ENCODE data around the gene CLPTM1L. TPM values are rescaled to one million over a fixed set of nuclear protein-coding genes. Genes with fewer than 3 reads are reported as not detected.

Gene CLPTM1L
- total and polyA plus RNA-seq, 9 donors = 28.1 to 96.2 (median 49.0) TPM

GRCh38 chr5:1349246-1349645 is 4.3 kb upstream of the CLPTM1L start:
- 28 to 37% (median 32%) methylated on average over 12 of the region's 12 CpGs for WGBS, 3 donors
- no peak for DNase-seq
- intact Hi-C loops (cut with DNase I) = no loop called here
- Histone ChIP-seq H3K27ac (no peak overlapping the region), H3K36me3 (no peaks in the 10 kb centered on the region), H3K4me3 (no peak overlapping the region), H3K27me3 (no peaks in the 10 kb centered on the region), H3K9me3 (no peaks in the 10 kb centered on the region), H3K4me1 (ENCODE audit: insufficient read depth) (peaks cover 7% of the 10 kb centered on the region)
- TF ChIP-seq, protein P1, sequence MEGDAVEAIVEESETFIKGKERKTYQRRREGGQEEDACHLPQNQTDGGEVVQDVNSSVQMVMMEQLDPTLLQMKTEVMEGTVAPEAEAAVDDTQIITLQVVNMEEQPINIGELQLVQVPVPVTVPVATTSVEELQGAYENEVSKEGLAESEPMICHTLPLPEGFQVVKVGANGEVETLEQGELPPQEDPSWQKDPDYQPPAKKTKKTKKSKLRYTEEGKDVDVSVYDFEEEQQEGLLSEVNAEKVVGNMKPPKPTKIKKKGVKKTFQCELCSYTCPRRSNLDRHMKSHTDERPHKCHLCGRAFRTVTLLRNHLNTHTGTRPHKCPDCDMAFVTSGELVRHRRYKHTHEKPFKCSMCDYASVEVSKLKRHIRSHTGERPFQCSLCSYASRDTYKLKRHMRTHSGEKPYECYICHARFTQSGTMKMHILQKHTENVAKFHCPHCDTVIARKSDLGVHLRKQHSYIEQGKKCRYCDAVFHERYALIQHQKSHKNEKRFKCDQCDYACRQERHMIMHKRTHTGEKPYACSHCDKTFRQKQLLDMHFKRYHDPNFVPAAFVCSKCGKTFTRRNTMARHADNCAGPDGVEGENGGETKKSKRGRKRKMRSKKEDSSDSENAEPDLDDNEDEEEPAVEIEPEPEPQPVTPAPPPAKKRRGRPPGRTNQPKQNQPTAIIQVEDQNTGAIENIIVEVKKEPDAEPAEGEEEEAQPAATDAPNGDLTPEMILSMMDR (IDR thresholded peaks at IDR 0.05) = no peak
- TF ChIP-seq EP300 (IDR thresholded peaks at IDR 0.05) = no peak
- TF ChIP-seq POLR2A (IDR thresholded peaks at IDR 0.05) = no peak

DNA sequence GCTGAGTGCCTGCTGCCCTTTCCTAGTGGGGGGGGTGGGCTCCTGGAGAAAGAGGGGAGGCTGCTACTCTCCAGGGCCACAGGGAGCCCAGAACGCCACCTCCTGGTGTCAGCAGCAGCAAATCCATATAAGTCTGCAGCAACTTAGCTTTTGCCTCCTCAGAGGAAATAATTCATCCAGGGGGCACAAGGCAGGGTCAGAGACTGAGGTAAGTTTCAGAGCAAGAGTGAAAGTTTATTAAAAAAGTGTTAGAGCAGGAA is 4.0 kb upstream of the CLPTM1L start:
- H3K9me3 ChIP-seq = no peaks in the 10 kb centered on the region
- TF ChIP-seq POLR2A (IDR thresholded peaks at IDR 0.05) = no peak
- 29 to 50% (median 36%) methylated on average over 1 of the region's 1 CpG for WGBS, 3 donors
- no peak overlapping the region for H3K27ac ChIP-seq
- no peak for DNase-seq
- no peaks in the 10 kb centered on the region for H3K27me3 ChIP-seq
- H3K4me3 ChIP-seq = no peak overlapping the region
- intact Hi-C loops (cut with DNase I) = no loop called here
- no peaks in the 10 kb centered on the region for H3K36me3 ChIP-seq
- peaks cover 8% of the 10 kb centered on the region for H3K4me1 ChIP-seq (ENCODE audit: insufficient read depth)

DNA sequence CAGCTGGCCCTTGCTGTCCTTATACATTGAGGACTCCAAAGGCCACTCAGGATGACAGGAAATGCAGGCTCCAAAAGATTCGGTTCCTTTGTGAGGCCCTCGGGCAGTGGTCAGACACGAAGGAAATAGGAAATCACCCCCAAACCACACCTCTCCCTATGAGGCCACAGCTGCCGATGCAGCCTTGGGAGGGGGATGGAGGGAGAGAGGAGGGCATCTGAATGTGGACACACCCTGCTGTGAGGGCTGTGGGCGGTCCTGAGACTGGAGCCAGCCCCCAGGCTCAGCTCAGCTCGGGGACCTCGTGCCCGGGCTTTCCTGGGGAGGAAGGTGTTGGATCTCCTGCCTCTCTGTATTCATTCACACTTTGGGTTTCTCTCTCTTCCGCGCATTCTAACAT is 2.7 kb upstream of the CLPTM1L start:
- Histone ChIP-seq H3K27me3 (no peaks in the 10 kb centered on the region), H3K4me1 (ENCODE audit: insufficient read depth) (peaks cover 9% of the 10 kb centered on the region), H3K9me3 (no peaks in the 10 kb centered on the region), H3K27ac (no peak overlapping the region), H3K36me3 (no peaks in the 10 kb centered on the region), H3K4me3 (no peak overlapping the region)
- 50 to 63% (median 58%) methylated on average over 10 of the region's 10 CpGs for WGBS, 3 donors
- no peak for TF ChIP-seq EP300 (IDR thresholded peaks at IDR 0.05)
- TF ChIP-seq, protein P1 (IDR thresholded peaks at IDR 0.05) = no peak
- TF ChIP-seq POLR2A (IDR thresholded peaks at IDR 0.05) = no peak
- intact Hi-C loops (cut with DNase I) = no loop called here
- DNase-seq = no peak

- Histone ChIP-seq H3K27ac (no peak overlapping the region), H3K9me3 (no peaks in the 10 kb centered on the region), H3K4me1 (ENCODE audit: insufficient read depth) (peaks cover 9% of the 10 kb centered on the region), H3K27me3 (no peaks in the 10 kb centered on the region), H3K4me3 (no peak overlapping the region), H3K36me3 (no peaks in the 10 kb centered on the region)
- intact Hi-C loops (cut with DNase I) = no loop called here
- WGBS, 3 donors = 75 to 80% (median 75%) methylated on average over 21 of the region's 21 CpGs
- DNase-seq = no peak
- TF ChIP-seq POLR2A (IDR thresholded peaks at IDR 0.05) = no peak
Observed at GRCh38 chr5:1346627-1347440, 1.9 kb upstream of the CLPTM1L start.

DNA sequence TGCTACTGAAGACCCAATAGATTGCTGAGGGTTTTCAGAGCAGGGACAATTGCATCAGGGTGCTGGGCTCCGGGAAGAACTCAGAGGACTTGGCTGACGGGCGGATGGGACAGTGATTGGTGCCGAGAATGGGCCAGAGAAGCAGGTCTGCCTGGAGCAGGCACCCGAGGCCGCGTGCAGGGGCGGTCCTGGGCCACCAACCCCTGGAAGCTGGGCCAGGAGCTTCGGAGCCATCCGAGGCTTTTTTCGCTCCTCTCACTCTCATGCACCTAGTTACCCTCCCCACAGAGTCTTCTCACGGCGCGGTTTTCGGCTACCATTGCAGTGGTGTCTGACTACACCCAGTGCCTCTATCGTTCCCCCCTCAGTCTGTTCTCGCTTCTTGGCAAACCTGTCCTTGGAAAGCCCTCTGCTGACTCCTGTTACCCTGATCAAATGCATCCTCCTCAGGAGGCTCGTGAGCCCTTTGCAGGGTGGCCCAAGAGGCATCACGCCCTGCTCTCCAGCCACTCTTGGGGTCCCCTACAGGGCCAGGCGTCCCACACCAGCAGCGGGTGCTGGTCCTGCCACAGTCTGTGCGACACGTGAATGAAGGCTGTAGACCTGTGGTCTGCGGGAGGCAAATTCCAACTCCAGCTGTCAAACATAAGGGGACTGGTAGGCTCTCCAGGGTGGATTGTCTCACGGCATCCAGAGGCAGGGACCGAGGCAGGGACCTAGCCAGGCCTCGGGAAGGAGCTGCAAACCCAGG is 1.2 kb upstream of the CLPTM1L start:
- H3K4me1 ChIP-seq (ENCODE audit: insufficient read depth) = peaks cover 9% of the 10 kb centered on the region
- peak overlapping the region in 1 of 2 donors; percentile 89 for H3K27ac ChIP-seq
- peak overlapping the region; percentile 87 for H3K4me3 ChIP-seq
- H3K27me3 ChIP-seq = no peaks in the 10 kb centered on the region
- intact Hi-C loops (cut with DNase I) = no loop called here
- no peaks in the 10 kb centered on the region for H3K36me3 ChIP-seq
- DNase-seq = peak in 1 of 5 donors; percentile 39
- TF ChIP-seq, protein P1 (IDR thresholded peaks at IDR 0.05) = no peak
- TF ChIP-seq POLR2A (IDR thresholded peaks at IDR 0.05) (no peak), EP300 (IDR thresholded peaks at IDR 0.05) (no peak)
- no peaks in the 10 kb centered on the region for H3K9me3 ChIP-seq
- whole genome bisulfite sequencing, 3 donors = 72 to 81% (median 79%) methylated on average over 27 of the region's 27 CpGs
